IPS DF 19.7 (cell line): Measurements from ENCODE around the gene SIPA1L3.

Experiments
- DNase-seq: peaks from one replicate; pipeline ENCODE4 v3.0.0-alpha.2; 2013; ENCODE audit warnings: low read depth, low spot score

SIPA1L3 gene

GRCh38 chr19:38151242-38151641, 244.2 kb downstream of the SIPA1L3 start:
- no peak for DNase-seq

- DNase-seq = no peak
These were observed 245.7 kb downstream of the SIPA1L3 start for GRCh38 chr19:38152461-38153379.

- no peak for DNase-seq
These were observed 248.4 kb downstream of the SIPA1L3 start for GRCh38 chr19:38155453-38155852.

DNA sequence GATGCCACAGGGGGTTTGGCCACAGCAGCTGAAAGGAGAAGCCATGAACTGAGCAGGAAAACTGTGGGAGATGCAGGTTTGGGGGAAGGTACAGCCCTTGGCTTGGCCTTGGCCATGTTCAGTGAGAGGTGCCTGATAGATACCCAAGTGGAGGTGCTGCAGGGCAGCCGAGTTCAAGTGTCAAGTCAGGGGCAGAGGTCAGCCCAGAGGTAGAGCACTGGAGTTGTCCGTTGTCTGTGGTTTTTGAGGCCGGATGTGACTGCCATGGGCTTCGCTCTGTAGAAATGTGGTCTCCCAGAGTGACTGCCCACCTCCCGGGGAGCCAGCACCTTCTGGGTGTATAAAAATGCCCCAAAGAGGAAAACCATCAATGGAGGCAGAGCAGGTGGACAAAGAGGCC, 251.7 kb downstream of the SIPA1L3 start:
- no peak for DNase-seq

- no peak for DNase-seq
These were observed 255.1 kb downstream of the SIPA1L3 start for GRCh38 chr19:38162094-38162493.

DNA sequence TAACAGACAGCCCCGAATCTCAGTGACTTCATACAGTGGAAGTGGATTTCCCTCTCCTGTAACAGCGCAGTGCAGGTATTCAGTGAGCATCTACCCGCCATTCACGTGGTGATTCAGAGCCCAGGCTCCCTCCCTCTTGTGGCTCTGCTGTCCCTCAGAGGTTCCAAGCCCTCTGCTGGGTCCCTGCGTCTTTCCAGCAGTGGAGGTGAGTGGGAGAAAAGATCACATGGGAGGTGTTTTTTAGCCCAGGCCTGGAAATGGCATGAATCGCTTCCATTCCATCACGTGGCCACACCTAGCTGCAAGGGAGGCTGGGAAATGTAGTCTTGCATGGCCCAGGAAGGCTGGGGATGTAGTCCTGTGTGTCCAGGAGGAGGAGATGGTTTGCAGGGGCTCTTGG, 255.6 kb downstream of the SIPA1L3 start:
- DNase-seq = no peak

DNA sequence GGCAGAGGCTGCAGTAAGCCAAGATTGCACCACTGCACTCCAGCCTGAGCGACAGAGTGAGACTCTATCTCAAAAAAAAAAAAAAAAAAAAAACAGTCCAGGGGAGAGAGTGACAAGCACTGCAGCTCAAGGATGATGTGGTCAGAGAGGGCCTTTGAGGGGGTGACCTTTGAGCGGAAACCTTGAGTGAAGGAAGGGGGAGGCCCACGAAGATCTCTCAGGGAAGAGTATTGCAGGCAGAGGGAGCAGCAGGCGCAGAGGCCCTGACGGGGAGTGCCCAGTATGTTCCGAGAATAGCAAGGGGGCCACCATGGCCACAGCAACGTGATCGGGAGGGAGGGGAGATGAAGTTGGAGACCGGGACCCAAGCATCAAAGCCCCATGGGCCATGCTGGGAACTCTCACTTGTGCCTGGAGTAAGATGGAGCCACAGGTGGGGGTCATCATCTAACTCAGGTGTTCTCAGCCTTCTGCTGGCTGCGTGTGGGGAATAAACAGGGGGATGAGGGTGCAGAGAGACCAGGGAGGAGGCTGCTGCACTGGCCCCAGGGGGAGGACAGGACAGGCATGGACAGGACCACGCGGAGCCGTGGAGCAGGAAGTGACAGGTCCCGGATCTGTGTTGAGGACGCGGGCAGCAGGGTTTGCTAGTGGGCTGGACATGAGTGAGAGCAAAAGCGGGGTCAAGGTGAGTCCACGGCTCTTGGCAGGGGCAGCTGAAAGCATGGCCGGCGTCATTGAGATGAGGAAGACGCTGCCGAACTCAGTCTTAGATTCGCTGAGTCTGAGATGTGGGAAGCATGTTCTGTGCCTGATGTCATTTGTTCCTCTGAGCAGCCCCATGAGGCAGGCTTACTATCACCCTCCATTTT, 256.6 kb downstream of the SIPA1L3 start:
- DNase-seq = no peak

- no peak for DNase-seq
These were observed 257.5 kb downstream of the SIPA1L3 start for GRCh38 chr19:38164526-38164925.

DNA sequence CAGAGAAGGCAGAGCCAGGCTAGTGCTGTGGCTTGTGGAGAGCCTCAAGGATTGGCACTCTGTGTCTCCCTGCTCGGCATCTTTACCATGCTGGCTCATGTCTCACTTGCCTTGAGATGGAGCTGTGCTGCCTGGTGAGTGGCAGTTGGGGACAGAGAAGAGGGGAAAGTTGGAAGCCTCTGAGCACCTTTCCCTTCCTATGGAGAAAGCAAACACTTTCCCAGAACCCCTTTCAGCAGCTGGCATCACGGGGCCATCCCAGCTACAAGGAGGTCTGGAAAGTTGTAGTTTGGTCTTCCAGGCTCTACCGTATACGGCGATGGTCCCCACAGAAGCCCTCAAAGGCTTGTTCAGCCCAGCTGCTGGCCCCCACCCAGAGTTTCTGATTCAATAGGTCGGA, 258.3 kb downstream of the SIPA1L3 start:
- DNase-seq = no peak

GRCh38 chr19:38168637-38169036, 261.6 kb downstream of the SIPA1L3 start:
- no peak for DNase-seq

- no peak for DNase-seq
These were observed 263.3 kb downstream of the SIPA1L3 start for GRCh38 chr19:38170334-38170733.

- DNase-seq = no peak
These were observed 265.0 kb downstream of the SIPA1L3 start for GRCh38 chr19:38172001-38172400.

DNA sequence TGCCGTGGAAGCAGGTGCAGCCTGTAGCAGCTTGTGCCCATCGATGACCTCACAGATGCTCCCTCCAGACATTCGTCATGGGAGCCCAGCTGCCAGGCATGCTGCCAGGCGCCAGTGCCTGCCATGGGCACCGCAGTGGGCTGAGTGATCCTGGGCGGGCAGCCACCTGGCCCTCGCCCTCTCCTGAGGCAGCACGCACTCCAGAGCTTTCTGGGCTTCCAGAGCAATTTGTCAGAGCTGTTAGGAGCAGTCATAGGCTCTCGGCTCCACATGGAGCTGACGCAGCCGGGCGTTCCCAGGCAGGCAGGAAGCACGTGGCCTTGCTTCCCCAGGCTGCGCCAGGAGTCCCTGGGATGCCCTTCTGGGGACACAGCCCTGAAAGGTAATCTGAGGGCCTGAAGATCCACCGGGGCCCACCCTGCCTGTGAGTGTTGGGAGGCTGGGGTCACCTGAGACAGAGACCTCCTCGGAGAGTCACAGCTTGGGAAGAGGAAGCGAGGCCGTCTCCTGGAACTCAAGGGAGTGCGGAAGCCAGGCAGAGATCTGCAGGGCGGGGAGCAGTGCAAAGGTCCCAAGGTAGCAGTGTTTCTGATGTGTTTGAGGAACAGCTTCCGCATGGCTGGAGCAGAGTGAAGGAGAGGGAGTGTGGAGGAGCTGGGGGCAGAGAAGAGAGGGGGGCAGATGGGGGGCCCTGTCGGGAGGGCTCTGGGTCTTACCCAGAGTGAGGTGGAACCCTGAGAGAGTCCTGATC, 266.5 kb downstream of the SIPA1L3 start:
- no peak for DNase-seq

GRCh38 chr19:38175422-38175821, 268.4 kb downstream of the SIPA1L3 start:
- no peak for DNase-seq

GRCh38 chr19:38180071-38180470, 273.1 kb downstream of the SIPA1L3 start:
- DNase-seq = no peak

DNA sequence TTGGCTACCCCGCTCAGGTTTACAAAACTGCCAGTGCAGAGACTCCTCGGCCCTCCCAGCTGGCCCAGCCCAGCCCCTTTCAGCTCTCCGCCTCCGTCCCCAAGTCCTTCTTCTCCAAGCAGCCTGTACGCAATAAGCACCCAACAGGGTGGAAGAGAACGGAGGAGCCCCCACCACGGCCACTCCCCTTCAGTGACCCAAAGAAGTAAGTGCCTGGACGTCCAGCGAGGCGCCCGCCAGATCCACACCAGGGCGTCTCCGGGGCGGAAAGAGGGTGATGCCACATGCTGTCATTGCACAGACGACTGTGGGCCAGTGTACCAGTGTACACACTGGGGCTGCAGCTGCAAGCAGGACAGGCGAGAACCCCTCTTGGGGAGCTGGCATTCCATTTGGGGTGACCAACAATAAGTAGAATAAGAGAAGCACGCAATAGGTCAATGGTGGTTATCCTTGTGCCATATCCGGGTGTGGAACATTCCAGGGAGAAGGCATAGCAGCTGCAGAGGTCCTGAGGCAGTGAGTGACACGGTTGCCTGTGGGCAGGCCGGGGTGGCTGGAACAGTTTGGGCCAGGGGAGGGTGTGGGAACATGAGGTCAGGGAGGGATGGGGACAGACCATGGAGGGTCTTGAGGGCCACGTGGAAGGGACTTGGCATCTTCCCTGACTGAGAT, 275.7 kb downstream of the SIPA1L3 start:
- DNase-seq = no peak

DNA sequence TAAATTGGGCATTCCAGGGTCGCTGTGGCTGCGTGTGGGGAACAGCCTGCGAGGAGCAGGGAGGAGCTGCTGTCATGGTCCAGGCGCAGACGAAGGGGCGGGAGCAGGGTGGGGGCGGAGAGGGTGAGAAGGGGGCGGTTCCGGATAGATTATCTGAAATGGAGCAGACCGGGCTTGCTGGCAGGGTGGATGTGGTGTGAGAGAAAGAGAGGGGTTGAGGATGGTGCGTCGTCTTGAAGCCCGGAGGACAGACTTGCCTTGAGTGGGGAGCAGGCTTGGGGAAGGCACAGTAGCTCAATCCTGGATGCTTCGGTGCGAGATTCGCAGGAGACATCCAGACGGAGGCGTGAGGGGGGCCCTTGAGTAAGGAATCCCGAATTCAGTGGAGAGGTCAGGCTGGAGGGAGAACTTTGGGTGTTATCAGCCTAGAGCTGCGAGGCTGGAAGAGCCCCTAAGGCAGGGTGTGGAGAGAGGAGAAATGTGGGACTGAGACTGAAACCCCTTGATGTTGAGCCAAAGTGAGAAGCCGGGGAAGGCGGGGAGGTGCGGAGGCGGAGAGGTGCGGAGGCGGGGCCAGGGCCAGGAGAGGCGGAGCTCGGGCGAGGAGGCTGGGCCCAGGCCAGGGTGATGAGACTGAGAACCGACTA, 276.4 kb downstream of the SIPA1L3 start:
- no peak for DNase-seq

DNA sequence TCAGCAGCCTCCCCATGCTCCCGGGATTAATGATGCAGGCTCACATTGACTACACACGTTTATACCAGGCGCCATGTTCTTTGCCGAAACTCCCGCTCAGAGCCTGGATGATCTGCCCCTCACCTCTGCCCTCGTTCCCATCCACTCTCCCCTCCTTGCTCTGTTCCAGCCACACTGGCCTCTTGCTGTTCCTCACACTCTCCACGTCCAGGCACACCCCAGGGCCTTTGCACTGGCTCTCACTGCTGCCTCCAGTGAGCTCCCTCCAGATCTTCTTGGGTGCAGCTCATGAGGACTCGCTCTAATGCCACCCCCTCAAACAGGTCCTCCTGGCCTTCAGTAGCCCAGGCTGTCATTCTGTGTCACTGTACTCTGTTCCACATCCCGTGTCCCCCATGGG, 277.8 kb downstream of the SIPA1L3 start:
- DNase-seq = no peak

DNA sequence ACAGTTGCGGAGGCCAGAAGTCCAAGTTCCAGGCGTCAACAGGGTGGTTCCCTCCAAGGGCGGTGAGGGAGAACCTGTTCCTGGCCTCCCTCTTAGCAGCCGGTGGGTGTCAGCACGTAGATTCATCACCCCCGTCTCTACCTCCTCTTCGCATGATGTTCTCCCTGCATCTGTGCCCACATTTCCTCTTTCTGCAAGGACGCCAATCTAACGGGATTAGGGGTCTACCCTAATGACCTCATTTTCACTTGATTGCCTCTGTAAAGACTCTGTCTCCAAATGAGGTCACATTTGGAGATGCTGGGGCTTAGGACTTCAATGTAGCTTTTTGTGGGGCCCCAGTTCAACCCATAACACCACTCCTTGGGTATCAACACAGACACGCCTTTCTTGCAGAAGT, 278.6 kb downstream of the SIPA1L3 start:
- no peak for DNase-seq

GRCh38 chr19:38190061-38190460, 283.1 kb downstream of the SIPA1L3 start:
- no peak for DNase-seq

DNA sequence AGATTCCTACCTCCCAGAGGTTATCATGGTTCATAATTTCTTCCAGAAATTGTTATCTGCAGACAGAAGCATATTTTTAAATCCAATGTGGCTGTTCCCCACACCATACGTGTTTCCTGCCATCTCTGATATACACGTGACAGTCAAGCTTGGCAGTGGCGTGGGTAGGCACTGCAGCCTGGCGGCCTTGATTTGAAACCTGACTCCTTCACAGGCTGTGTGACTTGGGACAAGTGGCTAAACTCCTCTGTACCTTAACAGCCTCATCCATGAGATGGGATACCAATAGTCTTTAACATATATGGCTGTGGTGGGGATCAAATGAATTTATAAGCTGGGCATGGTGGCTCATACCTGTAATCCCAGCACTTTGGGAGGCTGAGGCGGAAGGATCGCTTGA, 283.8 kb downstream of the SIPA1L3 start:
- no peak for DNase-seq
